Neural progenitor cell (in vitro differentiated cells): ENCODE data around the gene PPP1R14B. TPM values are rescaled to one million over a fixed set of nuclear protein-coding genes. Genes with fewer than 3 reads are reported as not detected.
A peak's percentile ranks its signal among the peaks of the same experiment; 100 is the strongest.

ENCODE experiments used
- DNase-seq: peaks from one replicate; pipeline ENCODE4 v3.0.0-alpha.2; 2016; ENCODE audit warnings: low spot score
- H2AFZ ChIP-seq: fragments of 200-600 bp; sonication (generic); replicated peaks from 2 replicates; pipeline ENCODE4 v1.6.1; 2016; ENCODE audit warnings: antibody characterized with exemption
- H3F3A ChIP-seq: fragments of 200-600 bp; sonication (generic); 2 replicates; pipeline ENCODE4 v1.6.1; 2016; ENCODE audit warnings: antibody characterized with exemption, low read depth
- H3K27ac ChIP-seq: fragments of 200-600 bp; sonication (generic); 2 replicates; pipeline ENCODE4 v1.5.1; 2016; ENCODE audit warnings: mild to moderate bottlenecking
- H3K27me3 ChIP-seq: fragments of 200-600 bp; sonication (generic); 2 replicates; pipeline ENCODE4 v1.6.1; 2016; ENCODE audit warnings: mild to moderate bottlenecking, moderate library complexity
- H3K36me3 ChIP-seq: fragments of 200-600 bp; sonication (generic); 2 replicates; pipeline ENCODE4 v1.5.1; 2016
- H3K4me1 ChIP-seq: fragments of 200-600 bp; sonication (generic); 2 replicates; pipeline ENCODE4 v1.6.1; 2016; ENCODE audit warnings: mixed run types
- H3K4me2 ChIP-seq: fragments of 200-600 bp; sonication (generic); 2 replicates; pipeline ENCODE4 v1.6.1; 2016
- H3K4me3 ChIP-seq: fragments of 200-600 bp; sonication (generic); 2 replicates; pipeline ENCODE4 v1.5.1; 2016
- H3K79me2 ChIP-seq: fragments of 200-600 bp; sonication (generic); 2 replicates; pipeline ENCODE4 v1.6.1; 2016; ENCODE audit warnings: low read depth
- H3K9ac ChIP-seq: fragments of 200-600 bp; sonication (generic); 2 replicates; pipeline ENCODE4 v1.6.1; 2016
- H3K9me3 ChIP-seq: fragments of 200-600 bp; sonication (generic); 2 replicates; pipeline ENCODE4 v1.5.1; 2016; ENCODE audit warnings: low read depth
- H4K20me1 ChIP-seq: fragments of 200-600 bp; sonication (generic); 2 replicates; pipeline ENCODE4 v1.6.1; 2016; ENCODE audit warnings: low read depth
- H3K27ac Mint-ChIP-seq: 3 replicates; pipeline ENCODE4 v1.8.0; 2021; ENCODE audit warnings: mixed read lengths
- H3K27me3 Mint-ChIP-seq: 2 replicates; pipeline ENCODE4 v1.8.0; 2022; ENCODE audit warnings: low read depth, mild to moderate bottlenecking, inconsistent platforms, moderate library complexity, mixed read lengths; ENCODE audit not compliant: insufficient read depth
- H3K36me3 Mint-ChIP-seq: 3 replicates; pipeline ENCODE4 v1.8.0; 2021; ENCODE audit warnings: mixed read lengths
- H3K4me1 Mint-ChIP-seq: 3 replicates; pipeline ENCODE4 v1.8.0; 2021; ENCODE audit warnings: mixed read lengths
- H3K4me3 Mint-ChIP-seq: 3 replicates; pipeline ENCODE4 v1.8.0; 2021; ENCODE audit warnings: mild to moderate bottlenecking, moderate library complexity, mixed read lengths
- H3K9me3 Mint-ChIP-seq: 3 replicates; pipeline ENCODE4 v1.8.0; 2020; ENCODE audit warnings: mixed read lengths
- EZH2 ChIP-seq: fragments of 200-600 bp; sonication (generic); IDR thresholded peaks from 2 replicates; pipeline ENCODE4 v1.6.1; 2017; ENCODE audit warnings: antibody characterized with exemption, mild to moderate bottlenecking, moderate library complexity
- EZH2phosphoT487 ChIP-seq: fragments of 200-600 bp; sonication (generic); IDR thresholded peaks from 2 replicates; pipeline ENCODE4 v1.6.1; 2017; ENCODE audit warnings: antibody characterized with exemption
- total RNA-seq: library from RNA; depleted of rRNA; stranded (reverse); fragments of >200 nt; gene quantifications from 2 replicates; pipeline ENCODE4 v1.2.3, GENCODE V29; 2015; ENCODE audit warnings: low replicate concordance
- TF ChIP-seq, protein P1 (sequence below): fragments of 200-600 bp; sonication (generic); IDR thresholded peaks from 2 replicates; pipeline ENCODE4 v1.5.1; 2017; ENCODE audit warnings: antibody characterized with exemption, mild to moderate bottlenecking

PPP1R14B gene
- total RNA-seq, 1 donor from 2014 or later = 107 TPM

GRCh38 chr11:64262271-64263002 lies 15.7 kb upstream of the PPP1R14B start:
- TF ChIP-seq EZH2phosphoT487 = no peak
- no peak for TF ChIP-seq EZH2
- TF ChIP-seq, protein P1, sequence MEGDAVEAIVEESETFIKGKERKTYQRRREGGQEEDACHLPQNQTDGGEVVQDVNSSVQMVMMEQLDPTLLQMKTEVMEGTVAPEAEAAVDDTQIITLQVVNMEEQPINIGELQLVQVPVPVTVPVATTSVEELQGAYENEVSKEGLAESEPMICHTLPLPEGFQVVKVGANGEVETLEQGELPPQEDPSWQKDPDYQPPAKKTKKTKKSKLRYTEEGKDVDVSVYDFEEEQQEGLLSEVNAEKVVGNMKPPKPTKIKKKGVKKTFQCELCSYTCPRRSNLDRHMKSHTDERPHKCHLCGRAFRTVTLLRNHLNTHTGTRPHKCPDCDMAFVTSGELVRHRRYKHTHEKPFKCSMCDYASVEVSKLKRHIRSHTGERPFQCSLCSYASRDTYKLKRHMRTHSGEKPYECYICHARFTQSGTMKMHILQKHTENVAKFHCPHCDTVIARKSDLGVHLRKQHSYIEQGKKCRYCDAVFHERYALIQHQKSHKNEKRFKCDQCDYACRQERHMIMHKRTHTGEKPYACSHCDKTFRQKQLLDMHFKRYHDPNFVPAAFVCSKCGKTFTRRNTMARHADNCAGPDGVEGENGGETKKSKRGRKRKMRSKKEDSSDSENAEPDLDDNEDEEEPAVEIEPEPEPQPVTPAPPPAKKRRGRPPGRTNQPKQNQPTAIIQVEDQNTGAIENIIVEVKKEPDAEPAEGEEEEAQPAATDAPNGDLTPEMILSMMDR = no peak
- H3K27me3 ChIP-seq = no peaks in the 10 kb centered on the region
- no peaks in the 10 kb centered on the region for H3K79me2 ChIP-seq
- Mint-ChIP-seq H3K9me3 (no peaks in the 10 kb centered on the region), H3K36me3 (peaks cover 21% of the 10 kb centered on the region), H3K4me1 (peaks cover 3% of the 10 kb centered on the region), H3K4me3 (no peak overlapping the region), H3K27me3 (peaks cover 12% of the 10 kb centered on the region), H3K27ac (peak overlapping the region; percentile 46)
- H3F3A ChIP-seq = no peaks in the 10 kb centered on the region
- no peak for DNase-seq
- no peak overlapping the region for H3K4me2 ChIP-seq
- H3K27ac ChIP-seq = no peak overlapping the region
- no peak overlapping the region for H2AFZ ChIP-seq
- no peak overlapping the region for H3K4me3 ChIP-seq
- no peaks in the 10 kb centered on the region for H4K20me1 ChIP-seq
- H3K36me3 ChIP-seq = no peaks in the 10 kb centered on the region
- no peaks in the 10 kb centered on the region for H3K9me3 ChIP-seq
- no peaks in the 10 kb centered on the region for H3K4me1 ChIP-seq
- H3K9ac ChIP-seq = no peak overlapping the region

DNA sequence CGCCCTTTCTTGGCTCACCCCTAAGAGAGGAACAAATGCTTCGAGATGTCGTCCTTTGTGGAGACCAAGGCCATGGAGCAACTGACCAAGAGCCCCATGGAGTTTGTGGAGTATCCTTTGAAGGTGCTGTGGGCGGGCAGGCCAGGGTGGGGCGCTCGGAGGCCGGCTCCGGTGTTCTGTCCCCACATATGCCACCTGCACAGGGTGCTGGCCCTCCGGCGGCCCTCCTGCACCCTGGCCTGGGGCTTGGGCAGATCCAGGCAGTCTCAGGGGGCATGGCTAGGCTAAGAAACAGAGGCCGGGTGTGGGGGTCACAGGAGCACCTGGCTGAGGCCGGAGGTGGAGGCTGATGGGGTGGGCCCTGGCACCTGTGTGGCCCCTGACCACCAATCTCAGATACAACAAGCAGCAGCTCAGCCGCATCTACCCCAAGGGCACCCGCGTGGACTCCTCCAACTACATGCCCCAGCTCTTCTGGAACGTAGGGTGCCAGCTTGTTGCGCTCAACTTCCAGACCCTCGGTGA lies 14.9 kb upstream of the PPP1R14B start:
- H3K79me2 ChIP-seq = no peaks in the 10 kb centered on the region
- Mint-ChIP-seq H3K4me3 (no peak overlapping the region), H3K4me1 (peaks cover 3% of the 10 kb centered on the region), H3K27me3 (peaks cover 12% of the 10 kb centered on the region), H3K36me3 (peaks cover 21% of the 10 kb centered on the region), H3K27ac (no peak overlapping the region), H3K9me3 (no peaks in the 10 kb centered on the region)
- H3K4me2 ChIP-seq = no peak overlapping the region
- no peaks in the 10 kb centered on the region for H4K20me1 ChIP-seq
- no peaks in the 10 kb centered on the region for H3K9me3 ChIP-seq
- H3K4me1 ChIP-seq = no peaks in the 10 kb centered on the region
- no peaks in the 10 kb centered on the region for H3F3A ChIP-seq
- no peak overlapping the region for H3K4me3 ChIP-seq
- DNase-seq = no peak
- no peak overlapping the region for H3K9ac ChIP-seq
- H2AFZ ChIP-seq = no peak overlapping the region
- TF ChIP-seq EZH2phosphoT487 (no peak), EZH2 (no peak)
- TF ChIP-seq, protein P1 = no peak
- H3K27me3 ChIP-seq = no peaks in the 10 kb centered on the region
- no peak overlapping the region for H3K27ac ChIP-seq
- H3K36me3 ChIP-seq = no peaks in the 10 kb centered on the region

GRCh38 chr11:64260147-64260708 lies 13.5 kb upstream of the PPP1R14B start:
- Histone ChIP-seq H3K36me3 (no peaks in the 10 kb centered on the region), H3K4me2 (no peak overlapping the region), H3K9me3 (no peaks in the 10 kb centered on the region), H4K20me1 (no peaks in the 10 kb centered on the region), H3K79me2 (no peaks in the 10 kb centered on the region), H3K9ac (no peak overlapping the region), H3K4me3 (no peak overlapping the region), H3K27ac (no peak overlapping the region), H2AFZ (no peak overlapping the region), H3F3A (no peaks in the 10 kb centered on the region), H3K27me3 (no peaks in the 10 kb centered on the region), H3K4me1 (no peaks in the 10 kb centered on the region)
- Mint-ChIP-seq H3K27me3 (peaks cover 10% of the 10 kb centered on the region), H3K4me1 (peaks cover 3% of the 10 kb centered on the region), H3K27ac (no peak overlapping the region), H3K4me3 (no peak overlapping the region), H3K9me3 (no peaks in the 10 kb centered on the region), H3K36me3 (peaks cover 19% of the 10 kb centered on the region)
- TF ChIP-seq EZH2 = no peak
- TF ChIP-seq, protein P1 = no peak
- no peak for TF ChIP-seq EZH2phosphoT487
- no peak for DNase-seq
